HCT116 (cell line): ENCODE data around the gene NUP50. TPM values are rescaled to one million over a fixed set of nuclear protein-coding genes. Genes with fewer than 3 reads are reported as not detected.

ENCODE experiments used
- ATAC-seq: fragments of 200-7000 bp; cut with Tn5 transposase; 2 replicates; pipeline ENCODE4 v1.9.1; 2020; ENCODE audit warnings: mild to moderate bottlenecking, moderate library complexity
- BruUV-seq: library from RNA; stranded (reverse); fragments of 400-500 nt; replicated peaks from 2 replicates; lab custom pipeline; 2021; lab: Mats Ljungman, UMichigan
- CTCF ChIA-PET: fragments of 300-600 bp; sonication (Branson Sonifier 250); formaldehyde crosslinking; loops from one replicate; lab custom pipeline; 2021; ENCODE audit warnings: antibody characterized with exemption; lab: Charles Lee
- POLR2A ChIA-PET: fragments of 300-600, 350-600 bp; sonication (Branson Sonifier 250); formaldehyde crosslinking; loops from one replicate; lab custom pipeline; 2021; ENCODE audit warnings: antibody characterized with exemption; lab: Charles Lee
- RAD21 ChIA-PET, 2 experiments: fragments of 300-600 bp; sonication (Branson Sonifier 250); formaldehyde crosslinking; loops; one replicate each; lab custom pipeline; 2023; ENCODE audit warnings: low total read pairs in 2 of 2; ENCODE audit not compliant: uncharacterized antibody in 2 of 2, unreplicated experiment in 2 of 2, low non-redundant PET in 1 of 2; lab: Charles Lee
- DNase-seq: peaks from one replicate; pipeline ENCODE4 v3.0.0-alpha.2; 2010; ENCODE audit warnings: low read depth, low spot score
- H2AFZ ChIP-seq: fragments of 200-600 bp; shearing (Covaris generic), sonication (generic); 2 replicates; pipeline ENCODE4 v1.6.1; 2017; ENCODE audit warnings: low read depth, mixed run types, mixed read lengths, antibody characterized with exemption, low read length; ENCODE audit not compliant: poor library complexity, severe bottlenecking
- H3K27ac ChIP-seq: 2 replicates; pipeline ENCODE4 v1.5.1; 2012; ENCODE audit warnings: low read depth, low read length
- H3K27me3 ChIP-seq: fragments of 200-600 bp; sonication (generic); 2 replicates; pipeline ENCODE4 v1.6.1; 2016; ENCODE audit warnings: mixed run types, low read length, mixed read lengths; ENCODE audit not compliant: insufficient read depth
- H3K36me3 ChIP-seq, 2 experiments: fragments of 200-500 bp in 1 of 2; fragments of 200-600 bp in 1 of 2; sonication (Bioruptor generic) in 1 of 2; sonication (generic) in 1 of 2; 2 replicates each; pipeline versions ENCODE4 v1.5.1 to v1.6.1; 2014 to 2016; ENCODE audit warnings: low read length in 2 of 2, inconsistent platforms in 1 of 2, mixed read lengths in 1 of 2, mixed run types in 1 of 2; ENCODE audit not compliant: insufficient read depth in 2 of 2, control insufficient read depth in 1 of 2
- H3K4me1 ChIP-seq, 2 experiments: fragments of 200-600 bp in 1 of 2; sonication (generic) in 1 of 2; 2 replicates each; pipeline versions ENCODE4 v1.5.1 to v1.6.1; 2012 to 2017; ENCODE audit warnings: low read length in 2 of 2, inconsistent platforms in 1 of 2, mild to moderate bottlenecking in 1 of 2, mixed read lengths in 1 of 2, mixed run types in 1 of 2, moderate library complexity in 1 of 2; ENCODE audit not compliant: insufficient read depth in 2 of 2, control insufficient read depth in 1 of 2
- H3K4me2 ChIP-seq: fragments of 200-600 bp; sonication (generic); 2 replicates; pipeline ENCODE4 v1.6.1; 2017; ENCODE audit warnings: mixed run types, low read length, mixed read lengths
- H3K4me3 ChIP-seq, 2 experiments: fragments of 200-600 bp in 1 of 2; sonication (generic) in 1 of 2; replicated peaks in 1 of 2; 2 replicates each; pipeline ENCODE4 v1.5.1; 2011 to 2016; ENCODE audit warnings: low read length in 2 of 2, control low read depth in 1 of 2, low read depth in 1 of 2, mild to moderate bottlenecking in 1 of 2, mixed read lengths in 1 of 2, mixed run types in 1 of 2
- H3K79me2 ChIP-seq: fragments of 200-600 bp; sonication (generic); 2 replicates; pipeline ENCODE4 v1.6.1; 2017; ENCODE audit warnings: mild to moderate bottlenecking, mixed run types, low read length, moderate library complexity, mixed read lengths; ENCODE audit not compliant: insufficient read depth
- H3K9ac ChIP-seq: fragments of 200-600 bp; sonication (generic); 2 replicates; pipeline ENCODE4 v1.6.1; 2016; ENCODE audit warnings: low read length, mixed read lengths
- H3K9me2 ChIP-seq: fragments of 200-600 bp; sonication (generic), shearing (Covaris generic); 2 replicates; pipeline ENCODE4 v1.6.1; 2017; ENCODE audit warnings: mixed run types, mild to moderate bottlenecking, moderate library complexity; ENCODE audit not compliant: insufficient read depth
- H3K9me3 ChIP-seq, 2 experiments: fragments of 200-500 bp in 1 of 2; fragments of 200-600 bp in 1 of 2; sonication (Bioruptor generic) in 1 of 2; sonication (generic) in 1 of 2; 2 replicates each; pipeline ENCODE4 v1.6.1; 2014 to 2017; ENCODE audit warnings: low read length in 2 of 2, mixed read lengths in 2 of 2, inconsistent platforms in 1 of 2, low read depth in 1 of 2, mild to moderate bottlenecking in 1 of 2, mixed run types in 1 of 2, moderate library complexity in 1 of 2; ENCODE audit not compliant: control insufficient read depth in 1 of 2, insufficient read depth in 1 of 2
- H4K20me1 ChIP-seq: fragments of 200-600 bp; sonication (generic), shearing (Covaris generic); 2 replicates; pipeline ENCODE4 v1.6.1; 2017; ENCODE audit warnings: mixed run types, mild to moderate bottlenecking, moderate library complexity; ENCODE audit not compliant: insufficient read depth
- CBX3 ChIP-seq: IDR thresholded peaks from 2 replicates; pipeline ENCODE4 v1.6.1; 2012; ENCODE audit warnings: low read depth
- CTCF ChIP-seq, 3 experiments: fragments of 200-600 bp in 1 of 3; sonication (generic) in 1 of 3; IDR thresholded peaks in 2 of 3; conservative IDR thresholded peaks in 1 of 3; 2 replicates each; pipeline ENCODE4 v1.5.1; 2012 to 2017; ENCODE audit warnings: low read depth in 2 of 3, low read length in 2 of 3, antibody characterized with exemption in 1 of 3, borderline replicate concordance in 1 of 3, control low read depth in 1 of 3, mild to moderate bottlenecking in 1 of 3, mixed read lengths in 1 of 3, mixed run types in 1 of 3, moderate library complexity in 1 of 3; ENCODE audit not compliant: insufficient read depth in 1 of 3
- EGR1 ChIP-seq: IDR thresholded peaks from 2 replicates; pipeline ENCODE4 v1.6.1; 2012; ENCODE audit warnings: low read depth
- ELF1 ChIP-seq: IDR thresholded peaks from 2 replicates; pipeline ENCODE4 v1.6.1; 2012; ENCODE audit warnings: low read depth, borderline replicate concordance
- EZH2 ChIP-seq: fragments of 200-600 bp; sonication (generic); IDR thresholded peaks from 2 replicates; pipeline ENCODE4 v1.6.1; 2017; ENCODE audit warnings: antibody characterized with exemption, mixed run types
- FOSL1 ChIP-seq: IDR thresholded peaks from 2 replicates; pipeline ENCODE4 v1.6.1; 2012; ENCODE audit warnings: low read depth
- JUND ChIP-seq: IDR thresholded peaks from 2 replicates; pipeline ENCODE4 v1.6.1; 2012
- POLR2A ChIP-seq: IDR thresholded peaks from 2 replicates; pipeline ENCODE4 v1.7.0; 2011; ENCODE audit warnings: borderline replicate concordance; ENCODE audit not compliant: insufficient read depth, insufficient read length; ENCODE audit errors: extremely low read depth
- RAD21 ChIP-seq: IDR thresholded peaks from 2 replicates; pipeline ENCODE4 v1.6.1; 2012; ENCODE audit warnings: low read depth, mild to moderate bottlenecking
- REST ChIP-seq: IDR thresholded peaks from 2 replicates; pipeline ENCODE4 v1.6.1; 2012; ENCODE audit warnings: low read depth
- SIN3A ChIP-seq: IDR thresholded peaks from 2 replicates; pipeline ENCODE4 v1.6.1; 2012; ENCODE audit warnings: low read depth
- SP1 ChIP-seq: IDR thresholded peaks from 2 replicates; pipeline ENCODE4 v1.6.1; 2012; ENCODE audit warnings: low read depth
- YY1 ChIP-seq: IDR thresholded peaks from 2 replicates; pipeline ENCODE4 v1.6.1; 2011; ENCODE audit warnings: low read length, low read depth, moderate library complexity, mild to moderate bottlenecking; ENCODE audit not compliant: insufficient replicate concordance; ENCODE audit errors: extremely low read depth
- ZNF274 ChIP-seq: fragments of 200-500 bp; sonication (Bioruptor generic); IDR thresholded peaks from 2 replicates; pipeline ENCODE4 v1.6.1; 2014; ENCODE audit warnings: mild to moderate bottlenecking, low read depth, low read length, inconsistent platforms
- intact Hi-C: fragments of 100-400 bp; cut with micrococcal nuclease; formaldehyde crosslinking; loops from 2 replicates; pipeline ENCODE4 v1.10.0; 2022
- total RNA-seq: library from RNA; stranded (reverse); gene quantifications from one replicate; pipeline ENCODE4 v1.2.1, GENCODE V29; 2021; ENCODE audit not compliant: unreplicated experiment
- TF ChIP-seq, protein P1 (sequence below): IDR thresholded peaks from 2 replicates; pipeline ENCODE4 v1.6.1; 2012
- TF ChIP-seq, protein P2 (sequence below): IDR thresholded peaks from 2 replicates; pipeline ENCODE4 v1.6.1; 2012

The NUP50 gene
- total RNA-seq, 1 experiment from 2014 or later, result 102 TPM

GRCh38 chr22:45223304-45224117 is 59.8 kb downstream of the NUP50 start:
- RAD21 ChIA-PET, result no interaction called here
- no peaks in the 10 kb centered on the region for H3K9me3 ChIP-seq
- H2AFZ ChIP-seq, result no peak overlapping the region
- H3K4me3 ChIP-seq, result no peak overlapping the region
- TF ChIP-seq CTCF (IDR thresholded peaks at IDR 0.05 in 2 of 3, conservative IDR thresholded peaks at IDR 0.05 in 1 of 3; ENCODE audit: borderline replicate concordance in 1 of 3, insufficient read depth in 1 of 3, low read depth in 2 of 3, low read length in 2 of 3) (no peak), POLR2A (no peak), ZNF274 (no peak), RAD21 (no peak), YY1 (no peak), SP1 (no peak), SIN3A (no peak), CBX3 (no peak), EZH2 (no peak), JUND (no peak), EGR1 (no peak), ELF1 (no peak), REST (no peak), FOSL1 (no peak)
- TF ChIP-seq, protein P1, sequence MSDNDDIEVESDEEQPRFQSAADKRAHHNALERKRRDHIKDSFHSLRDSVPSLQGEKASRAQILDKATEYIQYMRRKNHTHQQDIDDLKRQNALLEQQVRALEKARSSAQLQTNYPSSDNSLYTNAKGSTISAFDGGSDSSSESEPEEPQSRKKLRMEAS, result no peak
- TF ChIP-seq, protein P2, sequence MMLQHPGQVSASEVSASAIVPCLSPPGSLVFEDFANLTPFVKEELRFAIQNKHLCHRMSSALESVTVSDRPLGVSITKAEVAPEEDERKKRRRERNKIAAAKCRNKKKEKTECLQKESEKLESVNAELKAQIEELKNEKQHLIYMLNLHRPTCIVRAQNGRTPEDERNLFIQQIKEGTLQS, result no peak
- peaks cover 21% of the 10 kb centered on the region for H3K79me2 ChIP-seq
- no peak overlapping the region for H3K9ac ChIP-seq
- ATAC-seq (peak; percentile 14; the same call in 1 of the 2 replicates), DNase-seq (no peak)
- no peaks in the 10 kb centered on the region for H3K9me2 ChIP-seq
- H3K4me1 ChIP-seq, result no peaks in the 10 kb centered on the region
- CTCF ChIA-PET, result no interaction called here
- no peaks in the 10 kb centered on the region for H3K36me3 ChIP-seq
- POLR2A ChIA-PET, result no interaction called here
- no peaks in the 10 kb centered on the region for H4K20me1 ChIP-seq
- no TSS peak for BruUV-seq
- no peaks in the 10 kb centered on the region for H3K27me3 ChIP-seq
- intact Hi-C loops, result no loop called here
- H3K4me2 ChIP-seq, result no peak overlapping the region
- H3K27ac ChIP-seq, result no peak overlapping the region
